ENCODE measurements around the gene BABAM2.

The BABAM2 gene

DNA sequence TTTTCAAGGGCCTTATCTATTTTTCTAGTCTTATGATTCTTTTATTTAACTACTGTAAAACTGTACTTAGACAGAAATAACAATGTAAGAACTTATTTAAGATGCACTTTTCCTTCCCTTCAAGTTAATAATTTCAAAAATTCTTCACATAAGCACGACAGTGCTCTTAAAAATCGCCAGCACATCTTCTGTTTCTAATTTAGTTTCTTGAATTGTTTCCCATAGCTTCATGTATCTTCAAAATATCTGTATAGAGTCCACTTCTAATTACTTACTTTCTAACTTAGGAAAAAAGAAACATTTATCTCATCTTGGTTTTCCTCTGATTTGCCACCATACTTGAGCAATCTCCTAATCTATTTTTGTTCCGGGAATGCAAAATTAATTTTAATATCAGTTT lies 196.1 kb downstream of the BABAM2 start:
- DNase-seq (ENCODE audit: low read depth) = no peak
- TF ChIP-seq CTCF (IDR thresholded peaks at IDR 0.05; ENCODE audit: low read depth, low read length, missing control alignments) = no peak
- H3K4me3 ChIP-seq (ENCODE audit: low read depth, low read length) = no peak overlapping the region

DNA sequence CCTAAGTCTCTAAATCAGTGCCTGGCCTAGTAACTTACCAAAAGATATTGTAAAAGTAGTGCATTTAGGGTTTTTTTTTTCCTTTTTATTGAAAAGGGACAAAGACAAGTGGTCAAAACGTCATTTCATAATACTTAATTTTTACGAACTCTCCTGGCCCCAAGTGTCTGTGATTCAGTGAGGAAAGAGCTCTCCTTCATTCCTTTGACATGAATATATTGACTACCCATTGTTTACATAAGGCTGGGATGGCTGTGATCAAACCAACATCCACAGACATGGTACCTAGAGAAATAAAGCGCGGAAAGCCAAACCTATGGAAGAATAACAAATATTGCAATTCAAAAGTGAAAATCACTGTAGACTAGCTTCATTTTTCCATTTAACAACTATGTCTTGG lies 198.4 kb downstream of the BABAM2 start:
- no peak for DNase-seq (ENCODE audit: low read depth)
- no peak for TF ChIP-seq CTCF (IDR thresholded peaks at IDR 0.05; ENCODE audit: low read depth, low read length, missing control alignments)
- H3K4me3 ChIP-seq (ENCODE audit: low read depth, low read length) = no peak overlapping the region

DNA sequence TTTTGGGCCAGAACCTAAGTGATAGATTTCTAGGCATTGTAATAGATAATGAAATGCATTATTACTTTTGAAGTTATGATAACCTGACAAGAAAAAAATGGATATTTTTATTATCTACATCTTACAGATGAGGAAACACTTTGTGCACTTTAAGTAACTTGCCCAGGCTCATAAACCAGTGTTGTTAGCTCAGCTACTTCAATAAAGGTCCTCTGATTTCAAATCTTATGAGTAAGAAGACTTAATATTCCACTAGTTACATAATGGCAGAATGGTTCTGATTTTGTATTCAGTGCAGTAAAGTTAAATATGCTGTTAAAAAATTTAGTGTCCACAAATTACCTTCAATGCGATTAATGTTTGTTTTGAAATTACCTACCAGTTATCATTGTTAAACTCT lies 199.0 kb downstream of the BABAM2 start:
- H3K4me3 ChIP-seq (ENCODE audit: low read depth, low read length) = no peak overlapping the region
- DNase-seq (ENCODE audit: low read depth) = no peak
- TF ChIP-seq CTCF (IDR thresholded peaks at IDR 0.05; ENCODE audit: low read depth, low read length, missing control alignments) = no peak

GRCh38 chr2:28093308-28093707 lies 202.8 kb downstream of the BABAM2 start:
- no peak for DNase-seq (ENCODE audit: low read depth)
- TF ChIP-seq CTCF (IDR thresholded peaks at IDR 0.05; ENCODE audit: low read depth, low read length, missing control alignments) = no peak
- no peak overlapping the region for H3K4me3 ChIP-seq (ENCODE audit: low read depth, low read length)

DNA sequence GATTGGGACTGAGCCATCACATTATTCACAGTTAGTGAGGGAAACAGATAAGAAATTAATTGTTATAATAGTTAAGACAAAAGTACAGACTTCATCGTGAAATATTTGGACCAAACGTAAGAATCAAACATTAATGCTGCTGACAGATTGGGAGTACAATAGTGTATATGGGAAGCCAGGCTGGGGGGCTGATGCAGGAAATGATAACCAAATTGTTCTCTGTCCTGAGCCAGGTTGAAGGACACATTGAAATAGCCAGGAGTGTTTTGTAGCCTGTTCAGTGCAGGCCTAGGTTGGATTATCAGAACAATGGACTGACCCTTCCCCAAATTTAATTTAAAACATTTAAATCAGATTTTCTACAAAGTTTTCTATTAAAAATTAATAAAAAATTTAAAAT lies 203.2 kb downstream of the BABAM2 start:
- DNase-seq (ENCODE audit: low read depth) = no peak
- no peak overlapping the region for H3K4me3 ChIP-seq (ENCODE audit: low read depth, low read length)
- TF ChIP-seq CTCF (IDR thresholded peaks at IDR 0.05; ENCODE audit: low read depth, low read length, missing control alignments) = no peak

- H3K4me3 ChIP-seq (ENCODE audit: low read depth, low read length) = no peak overlapping the region
- TF ChIP-seq CTCF (IDR thresholded peaks at IDR 0.05; ENCODE audit: low read depth, low read length, missing control alignments) = no peak
- no peak for DNase-seq (ENCODE audit: low read depth)
Measured at GRCh38 chr2:28094739-28095138, 204.2 kb downstream of the BABAM2 start.

GRCh38 chr2:28095622-28096021 lies 205.1 kb downstream of the BABAM2 start:
- no peak for TF ChIP-seq CTCF (IDR thresholded peaks at IDR 0.05; ENCODE audit: low read depth, low read length, missing control alignments)
- no peak overlapping the region for H3K4me3 ChIP-seq (ENCODE audit: low read depth, low read length)
- DNase-seq (ENCODE audit: low read depth) = no peak
